Melanocyte of skin (primary cell): ENCODE measurements around the gene IPO5. TPM values are rescaled to one million over a fixed set of nuclear protein-coding genes. Genes with fewer than 3 reads are reported as not detected.

Experiments used
- small RNA-seq, 2 donors: library from RNA; depleted of rRNA; stranded (forward); fragments of <200 nt; gene quantifications; one replicate each; pipeline ENCODE3, GENCODE V24; 2012
- total RNA-seq, 2 donors: library from RNA; depleted of rRNA; stranded (reverse); fragments of >200 nt; gene quantifications; 2 replicates each; pipeline ENCODE4 v1.2.3, GENCODE V29; 2012

IPO5 gene
- 100 to 1,000 TPM in 1 of 2 donors, 10 to 100 TPM in 1; 54.7 to 147 TPM for total RNA-seq

GRCh38 chr13:97953376-97953970 lies at the start of gene IPO5:
TSS of gene IPO5 (plus strand) at chr13:97953675. CDS start at chr13:97976697, 23,022 bp downstream.

Small RNA genes lying within 50 kb of the gene (small RNA-seq; reads per million reads assigned to genes)
- 0 to 0.29 reads per million in 2 donors for gene FTLP8

Other genes starting within 250 kb of the IPO5 start
- gene FARP1, start 189.4 kb downstream of the IPO5 start, total RNA-seq: 10 to 100 TPM; 25.8 to 30.3 TPM
- not detected for gene RNF113B, start 223.6 kb downstream of the IPO5 start, total RNA-seq